Suprapubic skin (tissue), 4 donors: ENCODE results near the gene FARSA. TPM values are rescaled to one million over a fixed set of nuclear protein-coding genes. Genes with fewer than 3 reads are reported as not detected.
A peak's percentile ranks its signal among the peaks of the same experiment; 100 is the strongest.

ENCODE experiments used
- DNase-seq, 2 donors: peaks; one replicate each; pipeline ENCODE4 v3.0.0-alpha.2; 2019; ENCODE audit warnings: low spot score in 2 of 2
- H3K27ac ChIP-seq: fragments of 200-600 bp; sonication (generic); one replicate; pipeline ENCODE4 v1.5.1; 2019
- H3K27me3 ChIP-seq: fragments of 200-600 bp; sonication (generic); one replicate; pipeline ENCODE4 v1.5.1; 2019
- H3K36me3 ChIP-seq: fragments of 200-600 bp; sonication (generic); one replicate; pipeline ENCODE4 v1.5.1; 2019
- H3K4me1 ChIP-seq: fragments of 200-600 bp; sonication (generic); one replicate; pipeline ENCODE4 v1.5.1; 2019
- H3K4me3 ChIP-seq: fragments of 200-600 bp; sonication (generic); one replicate; pipeline ENCODE4 v1.5.1; 2019; ENCODE audit warnings: mild to moderate bottlenecking
- H3K9me3 ChIP-seq: fragments of 200-600 bp; sonication (generic); one replicate; pipeline ENCODE4 v1.5.1; 2019
- CTCF ChIP-seq, 2 donors: fragments of 200-600 bp in 1 of 2; fragments of 450-650 bp in 1 of 2; sonication (generic) in 1 of 2; IDR thresholded peaks; one replicate each; pipeline ENCODE4 v1.5.1; 2016 to 2019; ENCODE audit warnings: antibody characterized with exemption in 2 of 2, mild to moderate bottlenecking in 1 of 2, moderate library complexity in 1 of 2
- EP300 ChIP-seq: sonication (generic); formaldehyde crosslinking; IDR thresholded peaks from one replicate; pipeline ENCODE4 v1.6.1; 2017; ENCODE audit warnings: antibody characterized with exemption
- POLR2A ChIP-seq, 2 donors: fragments of 450-650 bp; IDR thresholded peaks; one replicate each; pipeline ENCODE4 v1.6.1; 2017; ENCODE audit warnings: antibody characterized with exemption in 2 of 2, mild to moderate bottlenecking in 2 of 2, moderate library complexity in 2 of 2
- POLR2AphosphoS5 ChIP-seq, 3 donors: sonication (generic); formaldehyde crosslinking; IDR thresholded peaks; one replicate each; pipeline ENCODE4 v1.6.1; 2017; ENCODE audit warnings: antibody characterized with exemption in 3 of 3
- WGBS: methylation state at CpG from one replicate; pipeline ENCODE4 v1.1.5; 2018; 5-methylcytosine and 5-hydroxymethylcytosine counted together
- total RNA-seq, 4 donors: library from RNA; depleted of rRNA; stranded (reverse); fragments of >200 nt; gene quantifications; one replicate each; pipeline ENCODE4 v1.1.0, GENCODE V29; 2016

The FARSA gene
- total RNA-seq, 4 donors from 2014 or later, result 49.0 to 60.6 (median 50.9) TPM

GRCh38 chr19:12937927-12938778, 4.6 kb upstream of the FARSA start, which contains the start of gene CALR:
Gene CALR (plus strand): TSS chr19:12938609. CDS start chr19:12938680, 71 bp downstream.
- Histone ChIP-seq H3K9me3 (no peaks in the 10 kb centered on the region), H3K4me3 (peak within 1 kb of the TSS; percentile 99), H3K27ac (peak within 1 kb of the TSS; percentile 91), H3K27me3 (no peaks in the 10 kb centered on the region), H3K4me1 (peaks cover 50% of the 10 kb centered on the region), H3K36me3 (peaks cover 33% of the 10 kb centered on the region)
- TF ChIP-seq POLR2A (IDR thresholded peaks at IDR 0.05) (peak; percentile 97 to 98), POLR2AphosphoS5 (IDR thresholded peaks at IDR 0.05) (peak; percentile 55 to 97 (median 90)), EP300 (no peak), CTCF (IDR thresholded peaks at IDR 0.05) (no peak)
- peak; percentile 100 for DNase-seq
- 1% methylated on average over 48 of the region's 63 CpGs for WGBS

- Histone ChIP-seq H3K27ac (no peak overlapping the region), H3K36me3 (peaks cover 26% of the 10 kb centered on the region), H3K4me1 (peaks cover 54% of the 10 kb centered on the region), H3K27me3 (no peaks in the 10 kb centered on the region), H3K9me3 (no peaks in the 10 kb centered on the region), H3K4me3 (peak overlapping the region; percentile 99)
- TF ChIP-seq EP300 (no peak), POLR2A (IDR thresholded peaks at IDR 0.05) (no peak)
- 28% methylated on average over 23 of the region's 23 CpGs for WGBS
- DNase-seq, result no peak
These were observed 3.8 kb upstream of the FARSA start for GRCh38 chr19:12937093-12937926.

- peaks cover 19% of the 10 kb centered on the region for H3K36me3 ChIP-seq
- H3K27ac ChIP-seq, result no peak overlapping the region
- TF ChIP-seq EP300 (no peak), POLR2AphosphoS5 (IDR thresholded peaks at IDR 0.05) (no peak), POLR2A (IDR thresholded peaks at IDR 0.05) (no peak), CTCF (IDR thresholded peaks at IDR 0.05) (no peak)
- peaks cover 55% of the 10 kb centered on the region for H3K4me1 ChIP-seq
- no peak for DNase-seq
- H3K4me3 ChIP-seq, result no peak overlapping the region
- no peaks in the 10 kb centered on the region for H3K9me3 ChIP-seq
- H3K27me3 ChIP-seq, result no peaks in the 10 kb centered on the region
- 61% methylated on average over 7 of the region's 7 CpGs for WGBS
These were observed 3.1 kb upstream of the FARSA start for GRCh38 chr19:12936582-12936981.

- Histone ChIP-seq H3K9me3 (no peaks in the 10 kb centered on the region), H3K27ac (no peak overlapping the region), H3K4me3 (no peak overlapping the region), H3K27me3 (no peaks in the 10 kb centered on the region), H3K36me3 (peaks cover 10% of the 10 kb centered on the region), H3K4me1 (peaks cover 43% of the 10 kb centered on the region)
- WGBS, result 91% methylated on average over 10 of the region's 10 CpGs
- TF ChIP-seq POLR2AphosphoS5 (IDR thresholded peaks at IDR 0.05) (no peak), POLR2A (IDR thresholded peaks at IDR 0.05) (no peak), CTCF (IDR thresholded peaks at IDR 0.05) (no peak), EP300 (no peak)
- DNase-seq, result no peak
These were observed 1.6 kb upstream of the FARSA start for GRCh38 chr19:12935071-12935470.

GRCh38 chr19:12932392-12933286, 872 bp downstream of the FARSA start:
- peaks cover 25% of the 10 kb centered on the region for H3K4me1 ChIP-seq
- H3K27ac ChIP-seq, result peak overlapping the region; percentile 77
- no peak for DNase-seq
- no peaks in the 10 kb centered on the region for H3K9me3 ChIP-seq
- 31% methylated on average over 15 of the region's 16 CpGs for WGBS
- TF ChIP-seq CTCF (IDR thresholded peaks at IDR 0.05) (no peak), POLR2A (IDR thresholded peaks at IDR 0.05) (no peak), POLR2AphosphoS5 (IDR thresholded peaks at IDR 0.05) (no peak), EP300 (no peak)
- peaks cover 30% of the 10 kb centered on the region for H3K36me3 ChIP-seq
- peak overlapping the region; percentile 84 for H3K4me3 ChIP-seq
- no peaks in the 10 kb centered on the region for H3K27me3 ChIP-seq
